Spleen (tissue), 7 donors: ENCODE results near the gene CCNY.
"Not testable (repeated sequence)": the region's sequence is repeated elsewhere in the genome, so short reads cannot be mapped to it uniquely, and the experiment has no call there.

Source experiments
- POLR2A ChIP-seq, 3 donors: fragments of 450-650 bp; IDR thresholded peaks; one replicate each; pipeline ENCODE4 v1.5.1; 2017; ENCODE audit warnings: antibody characterized with exemption in 3 of 3, mild to moderate bottlenecking in 1 of 3
- TF ChIP-seq, protein P1 (sequence below), 11 experiments: fragments of 200-600 bp in 7 of 11; fragments of 450-650 bp in 4 of 11; sonication (generic) in 4 of 11; IDR thresholded peaks in 8 of 11; conservative IDR thresholded peaks in 3 of 11; 1 replicate in 7 of 11; 2 replicates in 4 of 11; pipeline versions ENCODE4 v1.4.0 to v1.8.0; 2016 to 2021; ENCODE audit warnings: antibody characterized with exemption in 11 of 11, inconsistent platforms in 4 of 11, mild to moderate bottlenecking in 1 of 11
- donor health status: DM: no; HTN: no; CAD: no; lungs with moderate emphysema.
- donor health status: DM: no; HTN: no; CAD: no.
- donor health status: DM: no; HTN: no; CAD: no.

DNA sequence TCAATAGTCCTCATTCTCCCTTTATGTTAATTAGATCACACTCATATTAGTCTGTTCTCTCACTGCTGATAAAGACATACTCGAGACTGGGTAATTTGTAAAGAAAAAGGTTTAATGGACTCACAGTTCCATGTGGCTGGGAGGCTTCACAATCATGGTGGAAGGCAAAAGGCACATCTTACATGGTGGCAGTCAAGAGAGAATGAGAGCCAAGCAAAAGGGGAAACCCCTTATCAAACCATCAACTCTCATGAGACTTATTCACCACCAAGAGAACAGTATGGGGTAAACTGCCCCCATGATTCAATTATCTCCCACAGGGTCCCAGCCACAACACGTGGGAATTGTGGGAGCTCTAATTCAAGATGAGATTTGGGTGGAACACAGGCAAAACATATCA is 22.2 kb upstream of the CCNY start:
- TF ChIP-seq POLR2A (IDR thresholded peaks at IDR 0.05): not testable (repeated sequence)
- TF ChIP-seq, protein P1, sequence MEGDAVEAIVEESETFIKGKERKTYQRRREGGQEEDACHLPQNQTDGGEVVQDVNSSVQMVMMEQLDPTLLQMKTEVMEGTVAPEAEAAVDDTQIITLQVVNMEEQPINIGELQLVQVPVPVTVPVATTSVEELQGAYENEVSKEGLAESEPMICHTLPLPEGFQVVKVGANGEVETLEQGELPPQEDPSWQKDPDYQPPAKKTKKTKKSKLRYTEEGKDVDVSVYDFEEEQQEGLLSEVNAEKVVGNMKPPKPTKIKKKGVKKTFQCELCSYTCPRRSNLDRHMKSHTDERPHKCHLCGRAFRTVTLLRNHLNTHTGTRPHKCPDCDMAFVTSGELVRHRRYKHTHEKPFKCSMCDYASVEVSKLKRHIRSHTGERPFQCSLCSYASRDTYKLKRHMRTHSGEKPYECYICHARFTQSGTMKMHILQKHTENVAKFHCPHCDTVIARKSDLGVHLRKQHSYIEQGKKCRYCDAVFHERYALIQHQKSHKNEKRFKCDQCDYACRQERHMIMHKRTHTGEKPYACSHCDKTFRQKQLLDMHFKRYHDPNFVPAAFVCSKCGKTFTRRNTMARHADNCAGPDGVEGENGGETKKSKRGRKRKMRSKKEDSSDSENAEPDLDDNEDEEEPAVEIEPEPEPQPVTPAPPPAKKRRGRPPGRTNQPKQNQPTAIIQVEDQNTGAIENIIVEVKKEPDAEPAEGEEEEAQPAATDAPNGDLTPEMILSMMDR (IDR thresholded peaks at IDR 0.05 in 8 of 11, conservative IDR thresholded peaks at IDR 0.05 in 3 of 11): not testable (repeated sequence)
